ENCODE measurements around the gene CPA5.

Gene CPA5

DNA sequence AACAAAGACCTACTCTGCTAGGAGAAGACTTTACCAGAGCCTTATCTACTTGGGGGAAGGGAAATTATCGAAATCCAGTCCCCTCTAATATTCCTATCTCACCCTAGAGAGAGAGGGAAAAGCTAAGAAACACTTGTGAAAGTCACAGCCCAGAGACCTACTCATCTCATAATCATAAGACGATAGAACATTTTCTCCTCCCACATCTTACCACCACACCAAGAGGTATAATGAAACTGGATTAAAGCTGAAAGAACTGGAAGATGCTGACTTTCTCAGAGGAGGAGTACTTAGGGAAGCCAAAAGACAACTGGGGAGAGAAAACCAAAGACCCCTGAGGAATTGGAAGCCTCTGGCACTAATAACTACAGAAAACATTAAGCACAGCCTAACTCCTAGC, 10.8 kb upstream of the CPA5 start:
- no peak for DNase-seq

- no peak for DNase-seq
Observed at GRCh38 chr7:130334274-130334673, 10.3 kb upstream of the CPA5 start.

GRCh38 chr7:130337410-130337971, 7.1 kb upstream of the CPA5 start:
- DNase-seq: no peak

DNA sequence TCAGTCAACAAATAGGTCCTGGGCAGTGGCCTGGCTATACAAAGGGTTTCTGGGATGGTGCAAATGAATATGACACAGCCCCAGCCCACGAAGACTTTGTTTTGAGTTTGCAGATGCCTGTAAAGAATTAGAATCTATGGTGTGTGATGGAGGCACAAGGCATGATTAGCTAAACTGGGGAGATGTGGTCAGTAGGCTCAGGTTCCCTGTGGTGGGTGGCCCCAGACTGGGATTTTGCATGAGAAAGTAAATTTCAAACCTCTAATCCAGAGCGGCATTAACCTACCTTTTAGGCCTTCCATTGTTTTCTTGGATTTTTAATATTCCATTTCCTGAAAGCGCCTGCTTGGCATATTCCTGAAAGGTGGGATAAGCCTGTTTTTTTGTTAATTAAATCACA, 6.4 kb upstream of the CPA5 start:
- no peak for DNase-seq

DNA sequence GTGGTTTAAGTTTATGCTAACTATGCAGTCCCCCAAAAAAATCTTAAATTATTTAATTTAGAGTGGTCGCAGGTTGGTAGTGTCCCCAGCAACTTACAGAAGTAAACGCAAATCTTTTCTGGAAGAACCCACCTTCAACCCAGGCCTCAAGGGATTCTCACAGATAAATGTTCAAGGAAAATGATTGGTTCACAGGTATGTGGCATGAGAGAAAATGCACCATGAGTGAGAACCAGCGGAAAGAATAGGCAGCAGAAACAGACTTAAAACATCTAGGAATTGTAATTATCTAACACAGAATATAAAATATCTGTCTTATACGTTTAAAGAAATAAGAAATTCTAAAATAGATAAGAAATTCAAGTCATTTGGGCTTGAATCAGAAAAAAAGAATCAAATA, 2.7 kb upstream of the CPA5 start:
- DNase-seq: no peak

DNA sequence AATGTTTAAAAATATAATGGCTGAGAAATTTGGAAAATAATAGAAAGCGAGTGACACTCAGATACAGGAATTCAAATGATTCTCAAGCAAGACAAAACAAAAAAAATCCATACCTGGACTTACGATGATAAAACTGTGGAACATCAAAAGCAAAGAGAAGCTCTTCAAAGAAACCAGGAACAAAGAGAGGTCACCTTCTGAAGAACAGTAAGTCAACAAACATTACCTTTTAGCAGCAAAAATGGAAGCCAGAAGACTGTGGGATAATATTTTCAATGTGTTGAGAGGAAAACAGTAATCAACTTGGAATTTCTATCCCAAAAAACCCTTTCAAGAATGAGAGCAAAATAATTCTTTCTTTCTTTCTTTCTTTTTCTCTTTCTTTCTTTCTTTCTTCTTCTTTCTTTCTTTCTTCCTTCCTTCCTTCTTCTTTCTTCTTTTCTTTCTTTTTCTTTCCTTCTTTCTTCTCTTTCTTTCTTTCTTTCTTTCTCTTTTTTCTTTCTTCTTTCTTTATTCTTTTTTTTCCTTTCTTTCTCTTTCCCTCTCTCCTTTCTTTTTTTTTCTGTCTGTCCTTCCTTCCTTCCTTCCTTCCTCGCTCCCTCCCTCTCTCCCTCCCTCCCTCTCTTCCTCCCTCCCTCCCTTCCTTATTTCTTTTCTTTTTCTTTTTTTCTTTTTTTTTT, 1.8 kb upstream of the CPA5 start:
- no peak for DNase-seq

- DNase-seq: no peak
Observed at GRCh38 chr7:130345136-130345535, 520 bp downstream of the CPA5 start.

GRCh38 chr7:130345725-130346124, 1.1 kb downstream of the CPA5 start:
- no peak for DNase-seq

DNA sequence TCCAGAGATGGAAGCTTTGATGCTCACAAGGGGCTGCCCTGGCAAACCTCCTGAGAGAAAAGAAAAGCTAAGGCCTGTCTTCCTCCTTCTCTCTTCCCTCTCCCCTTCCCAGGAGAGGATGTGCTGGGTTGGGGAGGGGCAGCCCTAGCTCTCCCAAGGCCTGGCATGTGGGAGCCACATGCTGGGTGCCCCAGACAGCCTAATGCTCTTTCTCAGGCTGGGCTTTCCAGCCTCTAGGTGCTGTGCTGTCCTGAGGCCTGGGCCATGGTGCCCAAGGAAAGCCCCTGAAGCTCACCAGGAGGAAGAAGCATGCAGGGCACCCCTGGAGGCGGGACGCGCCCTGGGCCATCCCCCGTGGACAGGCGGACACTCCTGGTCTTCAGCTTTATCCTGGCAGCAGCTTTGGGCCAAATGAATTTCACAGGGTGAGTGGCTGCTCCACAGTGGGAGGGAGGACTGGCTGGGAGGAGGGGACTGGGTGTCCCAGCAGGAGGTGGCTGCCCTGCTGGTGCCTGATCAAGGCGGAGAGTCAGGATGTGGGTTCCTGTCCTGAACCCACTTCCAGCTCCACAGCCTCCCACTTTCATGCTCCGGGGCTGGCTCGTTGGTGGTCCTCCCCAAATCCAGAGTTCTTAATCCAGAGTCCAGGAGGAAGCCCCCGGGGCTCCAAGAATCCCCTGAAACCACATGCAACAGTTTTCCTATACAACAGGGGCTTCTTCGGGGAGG, 1.7 kb downstream of the CPA5 start:
- no peak for DNase-seq

GRCh38 chr7:130346941-130347340, 2.3 kb downstream of the CPA5 start:
- no peak for DNase-seq

- DNase-seq: no peak
Observed at GRCh38 chr7:130349911-130350782, 5.5 kb downstream of the CPA5 start.

DNA sequence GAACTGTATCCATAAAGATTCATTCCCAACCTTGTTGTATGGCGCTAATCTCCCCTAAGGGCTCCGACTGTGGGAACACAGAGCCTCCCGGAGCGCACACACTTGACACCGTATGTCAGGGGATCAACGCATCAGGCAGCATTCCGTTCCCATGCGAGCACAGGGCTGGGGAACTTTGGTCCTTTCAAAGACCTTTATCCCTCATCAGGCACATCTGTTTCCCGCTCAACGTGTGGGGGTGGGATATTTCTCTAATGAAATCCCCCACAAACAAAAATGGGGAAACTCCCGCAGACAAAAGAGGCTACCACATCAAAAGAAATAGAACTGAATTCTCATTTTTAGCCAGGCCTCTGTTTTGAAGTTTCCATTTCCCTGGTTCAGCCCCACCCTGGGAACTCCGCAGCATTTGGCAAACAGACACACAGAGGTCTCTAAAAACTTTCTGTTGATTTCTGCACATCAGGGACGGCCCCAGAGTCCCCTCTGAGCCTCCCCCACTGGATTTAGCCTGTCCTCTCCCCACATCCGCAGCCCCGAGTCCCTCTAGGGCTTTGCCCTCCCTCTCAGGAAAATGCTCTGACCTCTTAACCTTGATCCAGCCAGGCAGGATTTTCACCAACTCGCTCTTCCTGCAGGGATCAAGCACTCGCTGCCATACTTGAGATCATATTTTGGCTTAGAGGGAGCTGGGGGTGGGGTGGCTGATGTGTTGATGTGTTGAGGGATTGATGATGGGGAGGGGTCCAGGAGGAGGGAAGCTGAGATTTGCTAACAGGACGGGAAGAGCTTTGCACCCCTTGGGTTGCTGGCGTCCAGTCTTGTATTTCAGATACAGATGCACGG, 6.6 kb downstream of the CPA5 start:
- DNase-seq: peak; percentile 10

DNA sequence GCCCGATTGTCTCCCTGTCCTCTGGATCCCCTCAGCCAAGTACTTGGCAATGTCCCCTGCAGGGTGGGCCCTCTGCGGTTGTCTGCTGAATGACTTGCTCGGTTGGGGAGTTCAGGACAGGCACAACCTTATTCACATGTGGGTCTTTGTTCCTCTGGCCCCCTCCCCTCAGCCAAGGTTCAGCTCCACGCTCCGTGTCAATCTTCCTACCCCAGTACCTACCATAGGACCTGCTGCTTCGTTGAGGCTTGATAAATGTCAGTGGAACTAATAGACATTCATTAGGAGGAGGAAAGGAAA, 7.1 kb downstream of the CPA5 start:
- DNase-seq: no peak

GRCh38 chr7:130352194-130353074, 7.8 kb downstream of the CPA5 start:
- no peak for DNase-seq

GRCh38 chr7:130353196-130353595, 8.6 kb downstream of the CPA5 start:
- DNase-seq: no peak

DNA sequence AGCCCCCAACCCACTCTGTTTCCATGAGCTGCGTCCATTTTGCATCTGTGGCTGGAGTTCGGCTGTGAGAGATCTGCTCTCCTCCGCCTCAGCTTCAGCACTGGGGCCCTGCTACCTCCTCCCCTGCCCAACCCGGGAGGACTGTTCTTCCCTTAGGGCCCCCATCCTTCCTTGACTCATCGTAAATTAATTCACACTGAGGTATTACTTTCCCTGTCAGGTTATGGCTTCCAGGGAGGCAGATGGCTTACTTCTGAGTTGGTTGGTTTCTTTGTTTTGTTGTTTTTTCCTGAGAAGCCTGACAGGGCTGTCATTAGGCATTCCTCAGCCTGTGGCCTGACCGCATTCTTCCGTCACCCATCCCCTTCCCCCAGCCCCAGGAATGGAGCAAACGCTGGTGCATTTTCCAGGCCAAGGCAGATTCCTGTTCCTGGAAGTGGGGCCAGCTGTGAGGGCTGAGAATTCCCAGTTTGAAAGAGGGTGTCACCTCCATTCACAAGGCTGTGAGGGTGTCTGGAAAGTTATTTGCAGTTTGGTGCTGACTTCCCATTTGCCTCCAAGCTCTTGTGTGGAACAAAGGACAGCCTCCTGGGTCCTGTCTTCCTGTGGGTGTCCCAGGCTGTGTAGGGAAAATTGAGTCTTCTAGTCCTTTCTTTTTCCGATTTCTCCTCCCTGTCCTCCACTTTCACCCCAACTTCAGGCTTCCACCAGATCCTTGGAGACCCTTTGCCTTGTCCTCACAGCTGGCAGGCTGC, 11.7 kb downstream of the CPA5 start:
- no peak for DNase-seq

- DNase-seq: no peak
Observed at GRCh38 chr7:130356876-130357611, 12.4 kb downstream of the CPA5 start.

DNA sequence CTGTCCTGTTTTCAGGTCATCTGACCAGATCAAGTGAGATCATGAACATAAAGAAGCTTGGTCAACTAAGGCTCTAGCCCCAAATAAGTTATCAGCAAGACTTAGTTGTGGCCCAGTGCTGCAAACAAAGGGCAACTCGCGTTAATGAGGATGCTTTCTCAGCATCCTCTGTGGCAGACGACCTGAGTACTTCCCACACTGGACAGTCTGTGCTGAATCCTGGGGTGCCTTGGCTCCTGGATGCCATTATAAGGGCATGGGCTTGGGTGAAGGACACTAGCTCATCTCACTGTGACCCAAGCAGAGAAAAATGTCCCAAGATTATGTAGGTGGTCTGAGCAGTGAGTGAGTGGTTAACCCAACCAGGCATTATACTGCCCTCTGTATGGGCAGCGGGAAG, 13.9 kb downstream of the CPA5 start:
- no peak for DNase-seq

DNA sequence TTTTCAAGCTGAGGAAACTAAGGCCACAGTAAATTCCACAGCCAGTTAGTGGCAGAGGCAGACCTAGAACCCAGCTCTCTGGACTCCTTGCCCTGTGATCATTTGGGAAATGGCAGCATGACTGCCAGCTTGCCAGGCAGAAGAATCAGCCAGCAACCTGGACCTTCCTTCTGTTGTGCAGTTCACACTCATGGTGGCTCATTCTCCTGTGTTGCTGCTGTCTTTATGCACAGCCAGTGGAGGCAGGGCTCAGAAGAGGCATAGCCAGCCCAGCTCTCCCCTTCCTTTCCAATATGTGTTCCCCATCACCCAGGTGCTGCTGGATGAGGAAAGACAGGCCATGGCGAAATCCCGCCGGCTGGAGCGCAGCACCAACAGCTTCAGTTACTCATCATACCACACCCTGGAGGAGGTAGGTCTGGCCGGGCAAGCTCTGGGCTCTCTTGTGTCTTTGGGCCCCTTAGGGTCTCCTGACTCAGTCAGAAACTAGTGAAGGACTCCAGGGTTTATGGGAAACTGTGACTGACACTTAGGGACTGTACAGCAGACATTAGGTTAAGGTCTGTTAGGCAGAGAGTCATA, 14.8 kb downstream of the CPA5 start:
- no peak for DNase-seq

DNA sequence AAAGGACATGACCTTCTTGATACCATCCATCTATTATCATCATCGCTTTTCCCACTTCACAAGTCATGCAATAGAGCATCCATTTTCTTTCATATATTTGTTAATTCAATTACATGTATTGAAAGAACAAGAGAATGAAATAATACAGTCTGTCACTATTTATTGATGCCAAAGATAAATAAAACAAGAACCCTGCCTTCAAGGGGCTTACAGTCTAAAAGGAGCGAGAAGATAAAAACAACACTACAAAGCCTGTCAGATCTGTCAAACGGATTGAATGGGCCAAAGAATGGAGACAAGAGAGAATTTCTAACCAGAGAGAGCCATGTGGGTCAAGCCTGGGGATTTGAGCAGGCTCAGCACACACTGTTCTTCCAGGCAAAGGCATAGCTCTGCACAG, 15.9 kb downstream of the CPA5 start:
- DNase-seq: no peak
